Tibial nerve (tissue), 3 donors: ENCODE results near the gene TRMU.

Experiments
- CTCF ChIP-seq, 5 experiments: fragments of 200-600 bp in 3 of 5; fragments of 450-650 bp in 2 of 5; sonication (generic) in 3 of 5; IDR thresholded peaks; one replicate each; pipeline ENCODE4 v1.5.1; 2016 to 2019; ENCODE audit warnings: antibody characterized with exemption in 5 of 5, mild to moderate bottlenecking in 3 of 5, moderate library complexity in 2 of 5
- POLR2A ChIP-seq, 2 donors: fragments of 450-650 bp; IDR thresholded peaks; one replicate each; pipeline ENCODE4 v1.6.1; 2017; ENCODE audit warnings: antibody characterized with exemption in 2 of 2, mild to moderate bottlenecking in 2 of 2, moderate library complexity in 2 of 2

GRCh38 chr22:46350121-46350520 is 14.6 kb downstream of the TRMU start:
- TF ChIP-seq CTCF (IDR thresholded peaks at IDR 0.05), result no peak
- no peak for TF ChIP-seq POLR2A (IDR thresholded peaks at IDR 0.05)
